ENCODE data around the gene STK16.

The STK16 gene

DNA sequence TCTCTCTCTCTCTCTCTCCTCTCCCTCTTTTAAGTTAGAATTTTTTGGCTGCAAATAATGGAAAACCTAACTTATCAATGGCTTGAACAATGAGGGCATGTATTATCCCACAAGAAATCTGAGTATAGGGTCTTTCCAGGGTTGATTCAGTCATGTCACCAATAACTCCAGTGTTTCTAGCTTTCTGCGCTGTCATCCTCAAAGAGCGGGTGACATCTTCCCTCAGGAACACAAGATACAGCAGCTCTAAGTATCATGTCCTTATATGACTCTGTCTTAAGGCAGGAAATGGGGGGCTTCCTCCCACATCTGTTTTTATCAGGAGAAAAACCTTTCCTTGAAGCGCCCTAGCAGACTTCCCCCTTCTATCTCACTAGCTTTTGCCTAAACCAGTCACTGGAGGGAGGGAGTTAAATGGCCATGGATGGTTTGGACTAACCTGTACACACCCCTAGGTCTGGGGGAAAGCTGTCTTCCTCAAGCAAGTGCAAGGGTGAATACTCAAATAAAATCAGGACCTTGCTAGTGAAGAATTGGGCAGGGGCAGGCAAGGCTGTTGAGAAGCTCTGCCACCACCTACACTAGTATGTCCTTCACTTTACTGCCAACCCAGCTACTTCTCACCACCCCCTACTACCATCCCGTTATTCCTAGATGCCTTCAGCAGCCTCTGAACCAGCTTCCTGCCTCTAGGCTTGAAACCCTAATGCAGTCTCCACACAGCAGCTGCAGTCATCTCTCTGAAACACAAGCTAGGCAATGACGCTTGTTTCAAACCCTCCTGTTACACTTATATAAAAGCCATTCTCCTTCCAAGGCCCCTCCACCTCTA, 16.0 kb downstream of the STK16 start:
- H3K4me3 ChIP-seq (ENCODE audit: control insufficient read depth, low read depth, low read length): no peak overlapping the region
- no peak for DNase-seq (ENCODE audit: low read depth)
- TF ChIP-seq, protein P1, sequence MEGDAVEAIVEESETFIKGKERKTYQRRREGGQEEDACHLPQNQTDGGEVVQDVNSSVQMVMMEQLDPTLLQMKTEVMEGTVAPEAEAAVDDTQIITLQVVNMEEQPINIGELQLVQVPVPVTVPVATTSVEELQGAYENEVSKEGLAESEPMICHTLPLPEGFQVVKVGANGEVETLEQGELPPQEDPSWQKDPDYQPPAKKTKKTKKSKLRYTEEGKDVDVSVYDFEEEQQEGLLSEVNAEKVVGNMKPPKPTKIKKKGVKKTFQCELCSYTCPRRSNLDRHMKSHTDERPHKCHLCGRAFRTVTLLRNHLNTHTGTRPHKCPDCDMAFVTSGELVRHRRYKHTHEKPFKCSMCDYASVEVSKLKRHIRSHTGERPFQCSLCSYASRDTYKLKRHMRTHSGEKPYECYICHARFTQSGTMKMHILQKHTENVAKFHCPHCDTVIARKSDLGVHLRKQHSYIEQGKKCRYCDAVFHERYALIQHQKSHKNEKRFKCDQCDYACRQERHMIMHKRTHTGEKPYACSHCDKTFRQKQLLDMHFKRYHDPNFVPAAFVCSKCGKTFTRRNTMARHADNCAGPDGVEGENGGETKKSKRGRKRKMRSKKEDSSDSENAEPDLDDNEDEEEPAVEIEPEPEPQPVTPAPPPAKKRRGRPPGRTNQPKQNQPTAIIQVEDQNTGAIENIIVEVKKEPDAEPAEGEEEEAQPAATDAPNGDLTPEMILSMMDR (IDR thresholded peaks at IDR 0.05; ENCODE audit: control insufficient read depth, insufficient read depth, low read depth, low read length, missing control alignments): no peak

DNA sequence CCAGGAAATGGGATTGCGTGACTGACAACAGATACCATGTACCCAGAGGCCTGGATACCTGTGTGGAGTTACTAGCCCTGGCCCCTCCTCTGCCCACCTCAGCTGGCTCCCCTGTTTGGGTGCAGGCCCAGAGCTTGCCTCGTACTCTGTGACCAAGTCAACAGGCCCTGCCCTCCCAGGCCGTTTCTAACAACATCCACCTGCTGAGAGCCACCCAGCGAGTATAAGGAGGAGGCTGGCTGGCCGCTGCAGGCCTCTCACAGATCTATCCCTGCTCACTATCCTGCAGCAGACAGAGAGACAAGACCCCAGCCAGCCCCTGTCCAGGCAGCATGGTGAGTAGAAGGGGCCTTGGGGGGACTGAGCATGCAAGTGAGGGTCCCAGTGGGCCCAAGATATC, 21.0 kb downstream of the STK16 start:
- TF ChIP-seq, protein P1 (IDR thresholded peaks at IDR 0.05; ENCODE audit: control insufficient read depth, insufficient read depth, low read depth, low read length, missing control alignments): no peak
- DNase-seq (ENCODE audit: low read depth): no peak

DNA sequence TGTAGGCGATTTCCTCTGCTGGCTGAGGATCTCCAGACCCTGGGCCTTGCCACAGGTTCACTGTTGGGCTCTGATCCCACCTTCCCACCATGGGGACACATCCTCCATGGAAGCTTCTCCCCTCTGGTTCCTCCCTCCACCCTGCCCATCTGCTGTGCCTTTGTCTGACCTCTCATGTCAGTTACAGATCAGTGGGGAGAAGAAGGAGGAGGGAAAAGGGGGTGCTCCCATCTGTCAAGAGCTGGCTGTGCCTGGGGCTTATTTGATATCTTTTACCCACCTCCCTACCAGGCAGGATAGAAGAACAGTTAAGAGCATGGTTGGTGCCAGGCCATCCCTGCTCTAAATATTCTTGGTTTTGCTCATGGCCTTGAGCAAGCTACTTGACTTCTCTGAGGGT, 21.6 kb downstream of the STK16 start:
- TF ChIP-seq, protein P1 (IDR thresholded peaks at IDR 0.05; ENCODE audit: control insufficient read depth, insufficient read depth, low read depth, low read length, missing control alignments): no peak
- H3K4me3 ChIP-seq (ENCODE audit: control insufficient read depth, low read depth, low read length): no peak overlapping the region
- DNase-seq (ENCODE audit: low read depth): no peak

More for the DNA sequence above, 21.0 kb downstream of the STK16 start:
- H3K4me3 ChIP-seq (ENCODE audit: control insufficient read depth, low read depth, low read length): no peak overlapping the region

DNA sequence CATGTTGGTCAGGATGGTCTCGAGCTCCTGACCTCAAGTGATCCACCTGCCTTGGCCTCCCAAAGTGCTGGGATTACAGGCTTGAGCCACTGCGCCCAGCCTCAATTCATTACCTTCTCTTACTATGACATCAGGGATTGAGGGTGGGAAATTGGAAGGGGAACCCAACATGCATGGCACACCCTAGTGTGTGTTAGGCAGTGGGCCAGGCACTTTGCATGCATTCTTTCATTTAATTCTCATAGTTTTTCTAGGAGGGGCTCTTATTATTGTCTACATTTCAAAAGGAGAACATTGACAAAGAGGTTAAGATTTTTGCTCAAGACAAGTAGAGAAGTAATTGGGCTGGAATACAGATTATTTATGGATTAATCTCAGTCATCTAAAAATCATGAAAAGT, 23.0 kb downstream of the STK16 start:
- no peak overlapping the region for H3K4me3 ChIP-seq (ENCODE audit: control insufficient read depth, low read depth, low read length)
- TF ChIP-seq, protein P1 (IDR thresholded peaks at IDR 0.05; ENCODE audit: control insufficient read depth, insufficient read depth, low read depth, low read length, missing control alignments): no peak
- no peak for DNase-seq (ENCODE audit: low read depth)

DNA sequence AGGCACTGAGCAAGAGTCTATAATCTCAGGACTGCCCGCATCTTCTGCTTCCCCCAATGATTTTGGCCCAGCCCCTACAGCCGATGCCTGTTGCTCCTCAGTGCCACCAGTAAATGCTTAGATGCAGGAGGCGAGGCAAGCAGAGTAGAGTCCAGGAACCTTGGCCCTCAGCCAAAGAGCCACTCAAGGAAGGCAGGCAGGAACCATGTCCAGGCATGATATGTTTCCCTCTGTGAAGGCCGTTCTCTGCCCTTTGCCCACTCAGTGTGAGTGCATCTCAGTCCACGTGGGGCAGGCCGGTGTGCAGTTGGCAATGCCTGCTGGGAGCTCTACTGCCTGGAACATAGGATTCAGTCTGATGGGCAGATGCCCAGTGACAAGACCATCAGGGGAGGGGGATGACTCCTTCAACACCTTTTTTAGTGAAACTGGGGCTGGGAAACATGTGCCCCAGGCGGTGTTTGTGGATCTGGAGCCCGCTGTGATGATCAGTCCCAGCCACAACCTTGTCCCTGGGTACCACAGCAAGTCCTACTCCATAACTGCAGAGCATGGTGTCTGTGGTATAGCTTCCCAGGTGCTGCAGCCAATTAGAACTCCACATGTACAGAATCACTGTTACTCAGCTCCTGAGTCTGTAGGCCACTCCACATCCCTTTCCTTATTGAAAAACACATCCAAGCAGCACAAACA, 24.2 kb downstream of the STK16 start:
- DNase-seq (ENCODE audit: low read depth): no peak
- TF ChIP-seq, protein P1 (IDR thresholded peaks at IDR 0.05; ENCODE audit: control insufficient read depth, insufficient read depth, low read depth, low read length, missing control alignments): no peak
- no peak overlapping the region for H3K4me3 ChIP-seq (ENCODE audit: control insufficient read depth, low read depth, low read length)

DNA sequence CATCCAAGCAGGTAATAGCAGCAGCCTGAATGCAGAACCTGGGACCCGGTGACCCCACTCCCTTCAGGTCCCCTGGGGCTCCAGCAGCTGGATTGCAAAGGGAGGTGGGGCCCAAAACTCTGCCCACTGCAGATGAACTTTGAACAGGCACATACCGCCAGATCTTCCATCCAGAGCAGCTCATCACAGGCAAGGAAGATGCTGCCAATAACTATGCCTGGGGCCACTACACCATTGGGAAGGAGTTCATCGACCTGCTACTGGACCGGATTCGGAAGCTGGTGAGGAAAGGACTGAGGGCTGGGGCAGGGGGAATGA, 24.7 kb downstream of the STK16 start:
- TF ChIP-seq, protein P1 (IDR thresholded peaks at IDR 0.05; ENCODE audit: control insufficient read depth, insufficient read depth, low read depth, low read length, missing control alignments): no peak
- no peak for DNase-seq (ENCODE audit: low read depth)
- H3K4me3 ChIP-seq (ENCODE audit: control insufficient read depth, low read depth, low read length): no peak overlapping the region
